Chondrocyte (in vitro differentiated cells): Measurements from ENCODE around the gene COX10. TPM values are rescaled to one million over a fixed set of nuclear protein-coding genes. Genes with fewer than 3 reads are reported as not detected.

Source experiments
- DNase-seq: peaks from one replicate; pipeline ENCODE4 v3.0.0; 2021; ENCODE audit warnings: mixed read lengths, low spot score
- H3K27ac Mint-ChIP-seq: one replicate; pipeline ENCODE4 v1.8.0; 2021; ENCODE audit warnings: mild to moderate bottlenecking, moderate library complexity, mixed read lengths; ENCODE audit not compliant: unreplicated experiment
- H3K27me3 Mint-ChIP-seq: 2 replicates; pipeline ENCODE4 v1.8.0; 2021; ENCODE audit warnings: low read depth, mixed read lengths
- H3K36me3 Mint-ChIP-seq: 2 replicates; pipeline ENCODE4 v1.8.0; 2021; ENCODE audit warnings: low read depth, mixed read lengths
- H3K4me1 Mint-ChIP-seq: 2 replicates; pipeline ENCODE4 v1.8.0; 2021; ENCODE audit warnings: low read depth, mild to moderate bottlenecking, mixed read lengths
- H3K4me3 Mint-ChIP-seq: one replicate; pipeline ENCODE4 v1.8.0; 2021; ENCODE audit warnings: mild to moderate bottlenecking, moderate library complexity, mixed read lengths; ENCODE audit not compliant: unreplicated experiment
- H3K9me3 Mint-ChIP-seq: 2 replicates; pipeline ENCODE4 v1.8.0; 2021; ENCODE audit warnings: low read depth, mixed read lengths
- total RNA-seq: library from RNA; stranded (reverse); gene quantifications from 3 replicates; pipeline ENCODE4 v1.2.1, GENCODE V29; 2021
- TF ChIP-seq, protein P1 (sequence below): fragments of 200-600 bp; sonication (generic); IDR thresholded peaks from 2 replicates; pipeline ENCODE4 v1.5.0; 2021; ENCODE audit warnings: antibody characterized with exemption, mild to moderate bottlenecking, moderate library complexity

COX10 gene
- total RNA-seq, 1 donor from 2014 or later = 12.6 TPM

DNA sequence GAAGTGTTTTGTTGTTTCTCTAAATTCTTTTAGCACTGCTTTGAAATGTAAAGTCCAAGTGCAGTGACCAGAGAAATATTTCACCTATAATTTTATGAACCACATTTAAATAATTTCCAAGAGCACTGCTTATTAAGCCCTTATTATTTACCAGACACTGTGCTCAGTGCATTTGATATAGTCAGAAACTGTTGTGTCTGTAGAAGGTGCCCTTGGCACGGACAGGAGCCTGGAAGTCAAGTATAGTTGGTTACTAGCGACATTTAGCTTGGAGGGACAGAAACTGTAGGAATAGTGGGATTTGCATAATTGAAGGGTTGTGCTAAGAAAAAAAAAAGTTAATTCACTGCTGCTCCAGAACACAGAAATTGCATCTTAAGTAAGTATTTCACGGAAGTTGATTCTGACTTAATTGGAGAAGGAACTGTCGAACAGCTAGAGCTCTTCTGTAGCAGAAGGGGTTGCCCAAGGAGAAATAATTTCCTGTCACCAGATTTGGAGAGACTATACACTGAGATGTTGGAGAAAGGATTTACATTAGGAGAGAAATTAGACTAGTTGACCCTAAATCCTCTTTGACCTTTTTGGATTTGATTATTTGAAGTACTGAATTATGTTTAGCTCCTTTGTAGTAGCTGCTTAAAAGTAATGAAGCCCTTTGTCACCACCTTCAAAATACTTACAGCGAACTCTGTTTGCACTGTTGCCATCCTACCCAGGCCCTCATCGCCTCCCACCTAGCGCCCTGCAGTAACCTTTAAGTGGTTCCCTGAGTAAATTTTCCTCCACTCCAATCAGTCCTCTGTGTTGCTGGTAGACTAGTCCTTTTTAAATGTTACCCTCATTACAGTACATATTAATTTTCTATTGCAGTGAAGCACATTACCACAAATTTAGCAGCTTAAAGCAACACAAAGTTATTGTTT, 25.6 kb downstream of the COX10 start:
- Mint-ChIP-seq H3K36me3 (no peaks in the 10 kb centered on the region), H3K4me3 (no peak overlapping the region), H3K27ac (no peak overlapping the region), H3K4me1 (peaks cover 11% of the 10 kb centered on the region), H3K9me3 (no peaks in the 10 kb centered on the region), H3K27me3 (no peaks in the 10 kb centered on the region)
- no peak for DNase-seq
- TF ChIP-seq, protein P1, sequence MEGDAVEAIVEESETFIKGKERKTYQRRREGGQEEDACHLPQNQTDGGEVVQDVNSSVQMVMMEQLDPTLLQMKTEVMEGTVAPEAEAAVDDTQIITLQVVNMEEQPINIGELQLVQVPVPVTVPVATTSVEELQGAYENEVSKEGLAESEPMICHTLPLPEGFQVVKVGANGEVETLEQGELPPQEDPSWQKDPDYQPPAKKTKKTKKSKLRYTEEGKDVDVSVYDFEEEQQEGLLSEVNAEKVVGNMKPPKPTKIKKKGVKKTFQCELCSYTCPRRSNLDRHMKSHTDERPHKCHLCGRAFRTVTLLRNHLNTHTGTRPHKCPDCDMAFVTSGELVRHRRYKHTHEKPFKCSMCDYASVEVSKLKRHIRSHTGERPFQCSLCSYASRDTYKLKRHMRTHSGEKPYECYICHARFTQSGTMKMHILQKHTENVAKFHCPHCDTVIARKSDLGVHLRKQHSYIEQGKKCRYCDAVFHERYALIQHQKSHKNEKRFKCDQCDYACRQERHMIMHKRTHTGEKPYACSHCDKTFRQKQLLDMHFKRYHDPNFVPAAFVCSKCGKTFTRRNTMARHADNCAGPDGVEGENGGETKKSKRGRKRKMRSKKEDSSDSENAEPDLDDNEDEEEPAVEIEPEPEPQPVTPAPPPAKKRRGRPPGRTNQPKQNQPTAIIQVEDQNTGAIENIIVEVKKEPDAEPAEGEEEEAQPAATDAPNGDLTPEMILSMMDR = no peak

DNA sequence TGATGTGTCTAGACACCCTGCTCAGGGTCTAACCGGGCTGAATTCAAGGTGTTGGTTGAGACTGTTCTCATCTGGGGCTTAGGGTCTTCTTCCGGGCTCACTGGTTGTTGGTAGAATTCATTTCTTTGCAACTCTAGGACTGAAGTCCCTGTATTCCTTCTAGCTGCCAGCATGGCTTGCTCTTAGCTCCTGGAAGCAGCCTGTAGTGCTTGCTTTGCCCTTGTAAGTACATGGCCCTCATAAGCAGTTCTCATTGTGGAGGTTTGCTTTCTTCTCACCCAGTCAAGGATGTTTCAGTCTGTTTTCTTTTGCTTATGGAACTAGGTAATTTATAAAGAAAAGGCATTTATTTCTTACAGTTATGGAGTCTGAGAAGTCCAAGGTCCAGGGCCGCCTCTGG, 26.3 kb downstream of the COX10 start:
- Mint-ChIP-seq H3K36me3 (no peaks in the 10 kb centered on the region), H3K27ac (no peak overlapping the region), H3K9me3 (no peaks in the 10 kb centered on the region)

DNA sequence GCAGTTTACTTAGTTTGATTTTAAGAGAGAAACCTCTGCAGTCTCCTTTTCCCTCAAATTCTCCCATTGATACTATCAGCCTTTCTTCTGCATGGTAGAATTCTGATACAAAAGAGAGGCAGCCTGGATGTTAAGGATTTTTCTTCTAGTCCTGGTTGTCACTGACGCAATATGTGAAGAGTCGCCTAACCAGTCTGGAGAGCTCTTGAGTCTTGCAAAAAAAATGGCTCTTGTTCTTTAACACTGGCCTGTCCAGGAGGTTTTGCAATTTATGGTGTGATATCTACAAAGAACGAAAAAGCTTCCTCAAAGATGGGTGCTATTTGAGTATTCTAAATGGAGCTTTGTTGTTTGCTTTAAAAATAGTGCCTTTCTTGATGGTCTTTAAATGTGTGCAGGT, 28.9 kb downstream of the COX10 start:
- peaks cover 2% of the 10 kb centered on the region for H3K36me3 Mint-ChIP-seq
- no peaks in the 10 kb centered on the region for H3K9me3 Mint-ChIP-seq
- H3K27ac Mint-ChIP-seq = no peak overlapping the region

More for the DNA sequence above, 26.3 kb downstream of the COX10 start:
- no peaks in the 10 kb centered on the region for H3K27me3 Mint-ChIP-seq
- DNase-seq = no peak
- H3K4me1 Mint-ChIP-seq = peaks cover 11% of the 10 kb centered on the region
- H3K4me3 Mint-ChIP-seq = no peak overlapping the region
- TF ChIP-seq, protein P1 = no peak

DNA sequence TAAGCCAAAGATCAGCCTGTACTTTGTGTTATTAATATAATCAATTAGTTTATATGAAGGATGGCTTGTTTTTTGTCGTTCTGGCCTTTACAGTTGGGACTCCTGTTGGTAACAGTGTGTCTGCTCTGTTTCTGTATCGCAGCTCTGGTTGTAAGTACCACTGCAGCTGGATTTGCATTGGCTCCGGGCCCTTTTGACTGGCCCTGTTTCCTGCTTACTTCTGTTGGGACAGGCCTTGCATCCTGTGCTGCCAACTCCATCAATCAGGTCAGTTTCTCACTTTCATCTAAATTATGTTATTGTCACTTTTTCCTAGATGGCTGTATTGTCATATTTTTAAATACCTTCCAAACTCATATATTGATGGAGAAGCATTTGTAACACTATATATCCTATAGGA, 32.7 kb downstream of the COX10 start:
- TF ChIP-seq, protein P1 = no peak
- Mint-ChIP-seq H3K36me3 (peaks cover 2% of the 10 kb centered on the region), H3K27me3 (no peaks in the 10 kb centered on the region), H3K4me3 (no peak overlapping the region), H3K27ac (no peak overlapping the region), H3K4me1 (no peaks in the 10 kb centered on the region), H3K9me3 (no peaks in the 10 kb centered on the region)
- DNase-seq = no peak

More for the DNA sequence above, 28.9 kb downstream of the COX10 start:
- H3K4me3 Mint-ChIP-seq = no peak overlapping the region
- no peaks in the 10 kb centered on the region for H3K27me3 Mint-ChIP-seq
- TF ChIP-seq, protein P1 = no peak
- no peaks in the 10 kb centered on the region for H3K4me1 Mint-ChIP-seq
- no peak for DNase-seq

DNA sequence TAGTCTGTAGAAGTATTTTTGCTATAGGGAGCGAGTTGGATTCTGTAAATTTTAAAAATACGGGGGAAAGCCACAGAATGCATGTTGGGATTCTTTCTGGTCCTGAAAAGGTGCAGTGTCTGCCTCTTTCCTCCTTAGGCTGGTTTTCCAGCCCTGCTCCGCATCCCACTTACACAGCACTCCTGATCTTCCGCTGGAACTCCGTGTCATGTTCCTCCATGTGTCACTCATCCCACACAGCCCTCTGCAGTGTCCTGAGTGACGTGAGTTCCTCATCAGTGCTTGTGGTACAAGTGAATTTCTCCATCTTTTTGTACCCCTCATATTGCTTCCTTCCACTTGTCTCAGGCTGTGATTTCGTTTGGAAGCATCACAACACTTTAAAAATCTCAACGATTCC, 34.5 kb downstream of the COX10 start:
- TF ChIP-seq, protein P1 = no peak
- Mint-ChIP-seq H3K27me3 (no peaks in the 10 kb centered on the region), H3K9me3 (no peaks in the 10 kb centered on the region), H3K4me1 (peaks cover 14% of the 10 kb centered on the region), H3K36me3 (peaks cover 4% of the 10 kb centered on the region), H3K27ac (no peak overlapping the region), H3K4me3 (no peak overlapping the region)
- no peak for DNase-seq
